HFFc6 (cell line): Measurements from ENCODE around the gene EMX1. TPM values are rescaled to one million over a fixed set of nuclear protein-coding genes. Genes with fewer than 3 reads are reported as not detected.

Source experiments
- DNase-seq: peaks from one replicate; pipeline ENCODE4 v3.0.0-alpha.2; 2018
- H3K27ac Mint-ChIP-seq: 2 replicates; pipeline ENCODE4 v1.8.0; 2020; ENCODE audit warnings: mild to moderate bottlenecking, mixed read lengths
- H3K27me3 Mint-ChIP-seq: 2 replicates; pipeline ENCODE4 v1.8.0; 2021; ENCODE audit warnings: mild to moderate bottlenecking, moderate library complexity, mixed read lengths; ENCODE audit not compliant: insufficient read depth
- H3K36me3 Mint-ChIP-seq: 2 replicates; pipeline ENCODE4 v1.8.0; 2021; ENCODE audit warnings: low read depth, mixed read lengths
- H3K4me1 Mint-ChIP-seq: 2 replicates; pipeline ENCODE4 v1.8.0; 2020; ENCODE audit warnings: low read depth, mixed read lengths
- H3K4me3 Mint-ChIP-seq: 2 replicates; pipeline ENCODE4 v1.8.0; 2020; ENCODE audit warnings: mild to moderate bottlenecking, moderate library complexity, mixed read lengths
- H3K9me3 Mint-ChIP-seq: 2 replicates; pipeline ENCODE4 v1.8.0; 2020; ENCODE audit warnings: mild to moderate bottlenecking, mixed read lengths
- total RNA-seq, 6 experiments: library from RNA; stranded (reverse); fragmentation: NEBNext Ultra II Directional; extraction: Animal tissue kit (Norgen Biotek cat#: 25700); gene quantifications; 2 replicates in 1 of 6; 3 replicates in 5 of 6; pipeline ENCODE4 v1.2.3, GENCODE V29; 2021
- TF ChIP-seq, protein P1 (sequence below): fragments of 200-600 bp; sonication (generic); IDR thresholded peaks from 2 replicates; pipeline ENCODE4 v1.5.0; 2021; ENCODE audit warnings: antibody characterized with exemption, mild to moderate bottlenecking

The EMX1 gene
- total RNA-seq, 6 experiments from 2014 or later: not detected

GRCh38 chr2:72949642-72950041, 32.3 kb downstream of the EMX1 start:
- Mint-ChIP-seq H3K4me1 (peaks cover 7% of the 10 kb centered on the region), H3K36me3 (no peaks in the 10 kb centered on the region), H3K27ac (0 out of 2 replicates have a peak overlapping the region, but pooled peaks have one; percentile 24), H3K4me3 (no peak overlapping the region), H3K9me3 (no peaks in the 10 kb centered on the region), H3K27me3 (peaks cover 3% of the 10 kb centered on the region)
- no peak for DNase-seq
- TF ChIP-seq, protein P1, sequence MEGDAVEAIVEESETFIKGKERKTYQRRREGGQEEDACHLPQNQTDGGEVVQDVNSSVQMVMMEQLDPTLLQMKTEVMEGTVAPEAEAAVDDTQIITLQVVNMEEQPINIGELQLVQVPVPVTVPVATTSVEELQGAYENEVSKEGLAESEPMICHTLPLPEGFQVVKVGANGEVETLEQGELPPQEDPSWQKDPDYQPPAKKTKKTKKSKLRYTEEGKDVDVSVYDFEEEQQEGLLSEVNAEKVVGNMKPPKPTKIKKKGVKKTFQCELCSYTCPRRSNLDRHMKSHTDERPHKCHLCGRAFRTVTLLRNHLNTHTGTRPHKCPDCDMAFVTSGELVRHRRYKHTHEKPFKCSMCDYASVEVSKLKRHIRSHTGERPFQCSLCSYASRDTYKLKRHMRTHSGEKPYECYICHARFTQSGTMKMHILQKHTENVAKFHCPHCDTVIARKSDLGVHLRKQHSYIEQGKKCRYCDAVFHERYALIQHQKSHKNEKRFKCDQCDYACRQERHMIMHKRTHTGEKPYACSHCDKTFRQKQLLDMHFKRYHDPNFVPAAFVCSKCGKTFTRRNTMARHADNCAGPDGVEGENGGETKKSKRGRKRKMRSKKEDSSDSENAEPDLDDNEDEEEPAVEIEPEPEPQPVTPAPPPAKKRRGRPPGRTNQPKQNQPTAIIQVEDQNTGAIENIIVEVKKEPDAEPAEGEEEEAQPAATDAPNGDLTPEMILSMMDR: no peak

DNA sequence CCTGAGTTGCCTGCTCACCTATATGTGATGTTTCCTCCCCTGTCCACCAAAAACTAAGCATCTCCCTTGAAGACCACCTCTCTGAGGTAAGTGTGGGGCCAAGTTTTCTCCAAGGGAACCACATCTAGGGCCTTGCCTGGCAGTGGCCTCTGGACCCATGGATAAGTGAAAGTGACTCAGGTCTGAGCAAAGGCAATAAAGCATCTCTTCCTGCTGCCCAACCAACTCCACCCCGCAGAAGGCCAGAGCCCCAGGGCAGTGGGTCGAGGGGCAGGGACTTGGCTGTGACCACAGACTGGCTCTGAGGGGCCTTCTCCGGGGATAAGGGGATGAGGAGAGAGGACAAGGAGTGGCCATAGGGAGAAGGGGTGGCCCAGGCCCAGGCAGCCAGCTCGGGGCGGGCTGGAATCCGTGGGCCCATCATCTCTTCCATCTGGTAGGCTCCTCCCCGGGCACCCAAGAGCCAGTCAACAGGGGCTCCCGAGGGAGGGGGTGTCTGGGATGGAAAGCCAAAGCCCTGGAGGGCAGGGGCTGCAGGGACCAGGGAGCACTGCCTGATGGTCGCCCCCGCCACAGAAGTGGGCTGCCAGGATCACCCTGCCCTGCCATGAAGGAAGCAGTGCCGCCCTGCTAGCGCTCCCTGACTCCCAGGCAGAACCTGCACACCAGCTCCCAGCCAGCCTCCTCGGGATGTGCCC, 33.4 kb downstream of the EMX1 start:
- Mint-ChIP-seq H3K4me3 (no peak overlapping the region), H3K4me1 (peaks cover 7% of the 10 kb centered on the region), H3K27ac (no peak overlapping the region), H3K27me3 (peaks cover 3% of the 10 kb centered on the region), H3K36me3 (no peaks in the 10 kb centered on the region), H3K9me3 (no peaks in the 10 kb centered on the region)
- TF ChIP-seq, protein P1: no peak
- no peak for DNase-seq

DNA sequence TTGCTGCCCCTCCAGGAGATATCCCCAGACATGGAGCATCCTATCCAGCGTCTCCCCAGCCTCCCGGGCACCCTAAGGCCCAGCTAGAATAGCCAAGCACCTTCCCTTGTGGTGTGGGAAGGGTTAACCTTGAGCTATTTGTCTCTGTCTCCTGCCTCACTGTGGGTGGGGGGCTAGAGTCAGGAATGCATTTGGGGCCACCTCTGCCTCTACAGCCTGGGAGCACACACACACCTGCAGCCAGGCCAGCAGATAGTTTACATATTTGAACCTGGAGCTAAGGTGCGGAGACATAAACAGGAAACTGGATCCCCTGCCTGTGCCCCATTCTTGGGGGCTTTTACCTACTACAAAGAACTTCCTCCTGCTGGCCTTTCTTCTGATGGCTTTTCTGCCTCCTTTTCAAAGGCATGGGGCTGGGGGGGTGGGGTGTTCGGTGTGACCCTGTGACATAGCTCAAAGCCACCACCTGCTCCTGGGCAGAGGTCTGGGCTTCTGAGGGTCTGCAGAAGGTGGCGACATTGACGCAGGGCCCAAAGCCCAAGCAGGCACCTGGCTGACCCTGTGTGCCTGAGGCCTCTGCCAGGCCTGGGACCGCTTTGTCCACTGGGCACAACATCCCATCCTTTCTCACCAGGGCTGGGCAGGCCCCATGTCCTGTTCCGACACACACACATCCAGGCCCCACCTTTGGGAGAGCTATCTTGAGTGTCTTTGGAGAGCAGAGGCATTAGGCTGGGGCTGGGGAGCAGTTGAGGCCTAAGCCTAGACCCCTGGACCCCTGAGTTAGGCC, 34.2 kb downstream of the EMX1 start:
- Mint-ChIP-seq H3K36me3 (no peaks in the 10 kb centered on the region), H3K9me3 (no peaks in the 10 kb centered on the region), H3K4me1 (peaks cover 7% of the 10 kb centered on the region), H3K27me3 (no peaks in the 10 kb centered on the region; the same call in none of the 2 replicates), H3K4me3 (no peak overlapping the region), H3K27ac (no peak overlapping the region)
- TF ChIP-seq, protein P1: no peak
- no peak for DNase-seq

- Mint-ChIP-seq H3K4me1 (peaks cover 7% of the 10 kb centered on the region), H3K4me3 (no peak overlapping the region), H3K9me3 (no peaks in the 10 kb centered on the region), H3K36me3 (no peaks in the 10 kb centered on the region), H3K27me3 (no peaks in the 10 kb centered on the region; the same call in none of the 2 replicates), H3K27ac (no peak overlapping the region)
- DNase-seq: no peak
- TF ChIP-seq, protein P1: peak; percentile 23; the same call in 1 of the 2 replicates
Observed at GRCh38 chr2:72952110-72952823, 34.9 kb downstream of the EMX1 start.

GRCh38 chr2:72952961-72953360, 35.6 kb downstream of the EMX1 start:
- H3K4me3 Mint-ChIP-seq: no peak overlapping the region
- peaks cover 7% of the 10 kb centered on the region for H3K4me1 Mint-ChIP-seq
- no peaks in the 10 kb centered on the region for H3K36me3 Mint-ChIP-seq
- no peak overlapping the region for H3K27ac Mint-ChIP-seq
- no peaks in the 10 kb centered on the region for H3K9me3 Mint-ChIP-seq
- TF ChIP-seq, protein P1: no peak
- DNase-seq: no peak
- no peaks in the 10 kb centered on the region; the same call in none of the 2 replicates for H3K27me3 Mint-ChIP-seq
